ENCODE results near the gene CENPM. TPM values are rescaled to one million over a fixed set of nuclear protein-coding genes. Genes with fewer than 3 reads are reported as not detected.

The CENPM gene
- total and polyA plus RNA-seq, 2 donors (not counting 3 experiments of a cell fraction or from before 2014, with no cell fraction given), result 34.5 to 37.4 TPM

GRCh38 chr22:41917375-41917902 is 29.5 kb downstream of the CENPM start:
- H3K27ac ChIP-seq (ENCODE audit: insufficient read depth, low read depth, low read length), result no peak overlapping the region
- DNase-seq (ENCODE audit: low read depth, low spot score) (no peak), FAIRE-seq (no peak)
- H3K27me3 ChIP-seq (ENCODE audit: control insufficient read depth in 2 of 2, insufficient read depth in 2 of 2, low read length in 2 of 2), result peaks cover 36 to 43% of the 10 kb centered on the region in 2 experiments
- H3K4me3 ChIP-seq (replicated peaks in 1 of 3; ENCODE audit: insufficient read depth in 1 of 3, low read depth in 1 of 3, low read length in 3 of 3), result no peak overlapping the region
- no peak overlapping the region for H3K9ac ChIP-seq (replicated peaks; ENCODE audit: extremely low read depth, insufficient read depth, low read length)
- ChIA-PET CTCF (interaction anchor here (0.8 to 2.4 kb wide), 3 partner anchors 9 to 171 kb away, joined by 3 to 14 read pairs (median 4); partner anchors contain the start of gene TNFRSF13C), POLR2A (no interaction called here)
- no peaks in the 10 kb centered on the region for H4K20me1 ChIP-seq (replicated peaks; ENCODE audit: control insufficient read depth, extremely low read depth, insufficient read depth, low read length)
- TF ChIP-seq FOS (IDR thresholded peaks at IDR 0.05; ENCODE audit: borderline replicate concordance, insufficient read depth, low read length) (no peak), POLR2A (IDR thresholded peaks at IDR 0.05; ENCODE audit: low read depth, low read length) (no peak), JUN (IDR thresholded peaks at IDR 0.05; ENCODE audit: borderline replicate concordance, insufficient read depth, insufficient read length, low read depth) (no peak), EZH2 (IDR thresholded peaks at IDR 0.05; ENCODE audit: borderline replicate concordance, low read depth, low read length, severe bottlenecking) (no peak), CTCF (IDR thresholded peaks at IDR 0.05; ENCODE audit: extremely low read depth in 1 of 2, insufficient read depth in 1 of 2, low read depth in 1 of 2, low read length in 2 of 2) (no peak), MYC (IDR thresholded peaks at IDR 0.05; ENCODE audit: low read depth, low read length) (no peak), POLR2AphosphoS5 (IDR thresholded peaks at IDR 0.05; ENCODE audit: insufficient read depth, low read depth, low read length) (no peak), GATA2 (IDR thresholded peaks at IDR 0.05; ENCODE audit: insufficient read depth, insufficient read length, low read depth, low read length) (no peak)
- TF ChIP-seq, protein P1, sequence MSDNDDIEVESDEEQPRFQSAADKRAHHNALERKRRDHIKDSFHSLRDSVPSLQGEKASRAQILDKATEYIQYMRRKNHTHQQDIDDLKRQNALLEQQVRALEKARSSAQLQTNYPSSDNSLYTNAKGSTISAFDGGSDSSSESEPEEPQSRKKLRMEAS (IDR thresholded peaks at IDR 0.05; ENCODE audit: insufficient read depth, insufficient read length), result no peak
- no peaks in the 10 kb centered on the region for H3K79me2 ChIP-seq (ENCODE audit: control insufficient read depth, insufficient read depth, low read length)
- dilution Hi-C loops (cut with MboI; ENCODE audit: extremely low pct_ligation_motif_present, low sequenced_read_pairs), result no loop called here
- H3K9me3 ChIP-seq (replicated peaks; ENCODE audit: control insufficient read depth, insufficient read depth, low read length), result no peaks in the 10 kb centered on the region
- H3K36me3 ChIP-seq (ENCODE audit: control insufficient read depth in 2 of 2, extremely low read depth in 1 of 2, insufficient read depth in 2 of 2, low read length in 2 of 2), result no peaks in the 10 kb centered on the region
- H3K4me1 ChIP-seq (ENCODE audit: control insufficient read depth, extremely low read depth, insufficient read depth, low read length), result peaks cover 11% of the 10 kb centered on the region
- H2AFZ ChIP-seq (ENCODE audit: low read depth, low read length), result no peak overlapping the region
- no peaks in the 10 kb centered on the region for H3K9me1 ChIP-seq (replicated peaks; ENCODE audit: control insufficient read depth, extremely low read depth, insufficient read depth, low read length)
- H3K4me2 ChIP-seq (ENCODE audit: insufficient read depth, low read length), result no peak overlapping the region
- no TSS peak for BruUV-seq (replicated peaks)
- intact Hi-C loops (cut with micrococcal nuclease), result no loop called here
